Stimulated activated CD4-positive, alpha-beta T cell treated with anti-CD3 and anti-CD28 coated beads, Interleukin-12 subunit alpha, Interleukin-12 subunit beta, amount 100 ng/mL, for 24 hours (primary cell): ENCODE measurements around the gene ARPIN.
"Not testable (repeated sequence)": the region's sequence is repeated elsewhere in the genome, so short reads cannot be mapped to it uniquely, and the experiment has no call there.

Experiments
- DNase-seq, 2 experiments: peaks; one replicate each; pipeline ENCODE4 v3.0.0-alpha.2; 2020; ENCODE audit warnings: low read depth in 2 of 2

Gene ARPIN

GRCh38 chr15:89878323-89878722 lies 34.4 kb downstream of the ARPIN start:
- DNase-seq: no peak

- no peak for DNase-seq
These were observed 35.7 kb downstream of the ARPIN start for GRCh38 chr15:89877083-89877425.

- no peak for DNase-seq
These were observed 36.2 kb downstream of the ARPIN start for GRCh38 chr15:89876396-89877082.

- DNase-seq: no peak
These were observed 37.0 kb downstream of the ARPIN start for GRCh38 chr15:89875741-89876140.

GRCh38 chr15:89874926-89875564 lies 37.7 kb downstream of the ARPIN start:
- DNase-seq: peak; percentile 58 to 80

- no peak for DNase-seq
These were observed 42.0 kb downstream of the ARPIN start for GRCh38 chr15:89870688-89871288.

- DNase-seq: no peak
These were observed 42.7 kb downstream of the ARPIN start for GRCh38 chr15:89870006-89870405.

- DNase-seq: not testable (repeated sequence)
These were observed 43.3 kb downstream of the ARPIN start for GRCh38 chr15:89869490-89869889.

- no peak for DNase-seq
These were observed 47.6 kb downstream of the ARPIN start for GRCh38 chr15:89864958-89865739.

GRCh38 chr15:89863918-89864317 lies 48.8 kb downstream of the ARPIN start:
- no peak for DNase-seq

GRCh38 chr15:89860891-89861290 lies 51.9 kb downstream of the ARPIN start:
- DNase-seq: no peak

GRCh38 chr15:89860431-89860830 lies 52.3 kb downstream of the ARPIN start:
- no peak for DNase-seq

GRCh38 chr15:89858661-89859458 lies 53.9 kb downstream of the ARPIN start:
- no peak for DNase-seq

GRCh38 chr15:89857673-89858072 lies 55.1 kb downstream of the ARPIN start:
- no peak for DNase-seq

- DNase-seq: no peak
These were observed 56.8 kb downstream of the ARPIN start for GRCh38 chr15:89855948-89856347.

- DNase-seq: not testable (repeated sequence)
These were observed 57.9 kb downstream of the ARPIN start for GRCh38 chr15:89854863-89855262.

- no peak for DNase-seq
These were observed 60.3 kb downstream of the ARPIN start for GRCh38 chr15:89852342-89852995.

- no peak for DNase-seq
These were observed 60.9 kb downstream of the ARPIN start for GRCh38 chr15:89851673-89852341.

- DNase-seq: no peak
These were observed 63.8 kb downstream of the ARPIN start for GRCh38 chr15:89848970-89849292.

GRCh38 chr15:89847101-89847500 lies 65.7 kb downstream of the ARPIN start:
- DNase-seq: no peak
